Activated CD4-positive, alpha-beta memory T cell treated with anti-CD3 and anti-CD28 coated beads, Interleukin-2, amount 10 ng/mL, durations not matched to agents 7 days and 5 days (primary cell): ENCODE results near the gene PCMT1. TPM values are rescaled to one million over a fixed set of nuclear protein-coding genes. Genes with fewer than 3 reads are reported as not detected.
"Not testable (repeated sequence)": the region's sequence is repeated elsewhere in the genome, so short reads cannot be mapped to it uniquely, and the experiment has no call there.

Source experiments
- CTCF ChIA-PET: fragments of 350-600 bp; sonication (Branson Sonifier 250); formaldehyde crosslinking; loops from one replicate; lab custom pipeline; 2021; ENCODE audit warnings: antibody characterized with exemption, inconsistent platforms; lab: Charles Lee
- POLR2A ChIA-PET: fragments of 350-600 bp; sonication (Branson Sonifier 250); formaldehyde crosslinking; loops from one replicate; lab custom pipeline; 2021; ENCODE audit warnings: antibody characterized with exemption; lab: Charles Lee
- DNase-seq: peaks from one replicate; pipeline ENCODE4 v3.0.0-alpha.2; 2020
- H3K27ac Mint-ChIP-seq: one replicate; pipeline ENCODE4 v1.8.0; 2021; ENCODE audit warnings: mild to moderate bottlenecking, mixed read lengths
- H3K27me3 Mint-ChIP-seq: one replicate; pipeline ENCODE4 v1.8.0; 2021; ENCODE audit warnings: mixed read lengths
- H3K36me3 Mint-ChIP-seq: one replicate; pipeline ENCODE4 v1.8.0; 2021; ENCODE audit warnings: low read depth, mixed read lengths
- H3K4me1 Mint-ChIP-seq: one replicate; pipeline ENCODE4 v1.8.0; 2021; ENCODE audit warnings: mixed read lengths
- H3K4me3 Mint-ChIP-seq: one replicate; pipeline ENCODE4 v1.8.0; 2021; ENCODE audit warnings: mild to moderate bottlenecking, mixed read lengths
- H3K9me3 Mint-ChIP-seq: one replicate; pipeline ENCODE4 v1.8.0; 2021; ENCODE audit warnings: mixed read lengths
- total RNA-seq, 2 experiments: library from RNA; stranded (reverse); gene quantifications; one replicate each; pipeline ENCODE4 v1.2.3, GENCODE V29; 2021

The PCMT1 gene
- total RNA-seq, 2 experiments from 2014 or later = 98.0 to 102 TPM

GRCh38 chr6:149831308-149831820 lies 81.8 kb downstream of the PCMT1 start:
- no peak overlapping the region for H3K27ac Mint-ChIP-seq
- CTCF ChIA-PET = interaction anchor here (1.2 to 2.8 kb wide), 4 partner anchors 10 to 94 kb away, joined by 3 to 10 read pairs (median 8); no protein-coding TSS in a partner anchor
- DNase-seq = no peak

DNA sequence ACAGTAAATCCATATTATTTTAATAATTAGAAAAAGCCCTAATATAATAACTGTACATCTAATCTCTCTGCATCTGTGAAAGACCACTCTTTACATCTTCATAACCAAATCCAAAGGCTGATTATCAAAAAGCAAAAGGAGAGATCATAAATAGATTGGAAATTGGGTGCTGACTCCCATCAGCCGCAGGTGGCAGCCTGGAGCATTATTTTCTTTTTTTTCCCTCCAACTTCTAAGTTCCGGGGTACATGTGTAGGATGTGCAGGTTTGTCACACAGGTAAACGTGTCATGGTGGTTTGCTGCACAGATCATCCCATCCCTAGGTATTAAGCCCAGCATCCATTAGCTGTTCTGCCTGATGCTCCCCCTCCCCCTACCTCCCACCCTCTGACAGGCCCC lies 84.1 kb downstream of the PCMT1 start:
- H3K36me3 Mint-ChIP-seq = no peaks in the 10 kb centered on the region

More at GRCh38 chr6:149831308-149831820, 81.8 kb downstream of the PCMT1 start:
- POLR2A ChIA-PET = interaction anchor here (1.1 kb wide), 1 partner anchor 27 kb away, joined by 3 read pairs; no protein-coding TSS in a partner anchor
- peaks cover 1% of the 10 kb centered on the region for H3K4me1 Mint-ChIP-seq
- no peaks in the 10 kb centered on the region for H3K27me3 Mint-ChIP-seq
- no peaks in the 10 kb centered on the region for H3K9me3 Mint-ChIP-seq
- no peaks in the 10 kb centered on the region for H3K36me3 Mint-ChIP-seq
- H3K4me3 Mint-ChIP-seq = no peak overlapping the region

GRCh38 chr6:149834513-149835481 lies 85.3 kb downstream of the PCMT1 start:
- ChIA-PET CTCF (interaction anchor here (0.6 to 3.1 kb wide), 15 partner anchors 12 to 182 kb away, joined by 3 to 18 read pairs (median 4); partner anchors contain the start of gene PCMT1), POLR2A (no interaction called here)
- no peaks in the 10 kb centered on the region for H3K9me3 Mint-ChIP-seq
- H3K4me3 Mint-ChIP-seq = no peak overlapping the region
- H3K27me3 Mint-ChIP-seq = peaks cover 2% of the 10 kb centered on the region
- no peaks in the 10 kb centered on the region for H3K36me3 Mint-ChIP-seq
- DNase-seq = peak; percentile 75
- H3K4me1 Mint-ChIP-seq = peaks cover 1% of the 10 kb centered on the region
- no peak overlapping the region for H3K27ac Mint-ChIP-seq

More for the DNA sequence above, 84.1 kb downstream of the PCMT1 start:
- H3K9me3 Mint-ChIP-seq = no peaks in the 10 kb centered on the region
- peaks cover 1% of the 10 kb centered on the region for H3K4me1 Mint-ChIP-seq
- no peak overlapping the region for H3K27ac Mint-ChIP-seq
- ChIA-PET POLR2A (no interaction called here), CTCF (interaction anchor here (0.7 to 3.1 kb wide), 6 partner anchors 10 to 91 kb away, joined by 3 to 18 read pairs (median 6); no protein-coding TSS in a partner anchor)
- peaks cover 2% of the 10 kb centered on the region for H3K27me3 Mint-ChIP-seq
- DNase-seq = no peak
- H3K4me3 Mint-ChIP-seq = no peak overlapping the region

DNA sequence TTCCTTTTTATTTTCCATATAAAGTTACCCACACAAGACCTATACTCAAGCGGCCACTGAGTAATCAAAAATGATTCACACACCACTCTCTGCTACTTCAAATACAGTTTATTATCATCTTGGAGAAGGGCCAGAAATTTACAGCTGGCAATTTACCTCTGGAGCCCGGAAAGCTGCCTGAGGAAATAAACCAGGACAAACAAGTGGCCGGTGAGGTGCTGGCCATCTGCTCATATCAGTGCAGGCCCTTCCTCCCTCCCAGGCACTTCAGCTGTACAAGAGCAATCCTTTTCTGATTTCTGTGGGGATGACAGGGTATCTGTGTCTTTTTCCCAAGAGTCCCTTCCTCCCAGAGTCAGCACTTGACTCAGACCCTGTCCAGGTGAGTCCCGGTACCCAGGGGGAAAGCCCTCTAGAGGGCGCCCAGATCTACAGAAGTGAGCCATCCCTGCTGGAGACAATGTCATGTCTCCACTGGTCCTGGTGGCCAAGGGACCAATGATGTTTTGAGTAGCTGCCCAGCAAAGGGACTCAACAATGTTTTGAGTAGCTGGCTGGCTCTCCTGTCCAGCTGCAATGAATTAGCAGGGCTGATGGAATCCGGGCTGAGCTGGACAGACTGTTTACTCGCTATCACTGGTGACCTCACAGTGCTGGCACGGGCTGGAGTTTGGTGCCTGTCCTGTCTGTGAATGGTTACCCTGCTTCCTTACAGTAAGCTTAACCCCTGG lies 91.0 kb downstream of the PCMT1 start:
- Mint-ChIP-seq H3K9me3 (no peaks in the 10 kb centered on the region), H3K4me1 (peaks cover 3% of the 10 kb centered on the region), H3K36me3 (no peaks in the 10 kb centered on the region), H3K27me3 (peaks cover 2% of the 10 kb centered on the region), H3K27ac (no peak overlapping the region), H3K4me3 (no peak overlapping the region)
- peak; percentile 67 for DNase-seq
- ChIA-PET POLR2A (no interaction called here), CTCF (interaction anchor here (0.6 to 2.1 kb wide), 13 partner anchors 8 to 178 kb away, joined by 3 to 9 read pairs (median 4); no protein-coding TSS in a partner anchor)

DNA sequence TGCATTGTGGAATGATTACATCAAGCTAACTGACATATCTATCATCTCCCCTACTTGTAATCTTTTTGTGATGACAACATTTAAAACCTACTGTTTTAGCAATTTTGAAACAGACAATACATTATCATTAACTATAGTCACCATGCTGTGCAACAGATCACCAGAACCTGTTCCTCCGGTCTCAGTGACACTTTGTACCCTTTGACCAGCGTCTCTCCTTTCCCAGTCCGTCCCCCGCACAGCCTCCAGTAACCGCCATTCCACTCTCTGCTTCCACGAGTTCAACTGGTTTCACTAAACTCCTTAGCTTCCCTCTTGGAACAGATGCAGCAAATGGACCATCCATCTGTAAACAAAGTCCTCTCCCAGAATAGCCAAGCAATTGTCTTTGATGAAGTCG lies 92.8 kb downstream of the PCMT1 start:
- peaks cover 11% of the 10 kb centered on the region for H3K4me1 Mint-ChIP-seq
- H3K36me3 Mint-ChIP-seq = no peaks in the 10 kb centered on the region
- H3K27ac Mint-ChIP-seq = no peak overlapping the region
- peaks cover 2% of the 10 kb centered on the region for H3K27me3 Mint-ChIP-seq
- H3K9me3 Mint-ChIP-seq = no peaks in the 10 kb centered on the region
- H3K4me3 Mint-ChIP-seq = no peak overlapping the region
- DNase-seq = no peak
- ChIA-PET POLR2A (interaction anchor here (0.8 kb wide), 1 partner anchor 62 kb away, joined by 3 read pairs; no protein-coding TSS in a partner anchor), CTCF (interaction anchor here (1.0 to 1.5 kb wide), 2 partner anchors 28 to 39 kb away, joined by 3 read pairs; no protein-coding TSS in a partner anchor)

DNA sequence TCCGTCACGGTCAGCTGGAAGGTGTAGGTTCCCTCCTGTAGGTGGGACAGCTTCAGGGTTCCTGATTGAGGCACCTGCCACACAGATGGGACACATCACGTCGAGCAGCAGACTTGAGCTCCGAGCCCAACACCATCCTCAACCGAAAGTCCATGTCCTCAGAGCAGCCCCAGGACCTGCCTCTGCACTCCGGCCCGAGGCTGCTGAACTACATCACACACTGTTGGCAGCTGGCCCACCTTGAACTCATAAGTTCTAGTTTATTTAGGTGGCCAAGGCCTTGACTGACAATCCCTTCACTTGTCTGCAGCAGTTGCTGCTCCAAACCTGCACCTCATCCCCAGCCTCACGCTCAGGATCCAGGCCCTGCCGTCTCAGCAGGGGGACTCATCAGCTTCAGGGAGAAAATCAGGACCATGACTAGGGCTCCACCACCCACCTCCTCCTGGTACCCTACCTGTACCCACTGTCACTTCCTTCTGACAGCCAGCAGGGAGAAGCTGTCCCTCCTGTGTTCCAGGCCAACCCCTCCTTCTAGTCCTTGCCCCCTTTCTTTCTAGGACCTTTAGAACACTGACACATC lies 93.6 kb downstream of the PCMT1 start:
- ChIA-PET CTCF (interaction anchor here (0.9 to 1.5 kb wide), 2 partner anchors 29 to 82 kb away, joined by 3 read pairs; no protein-coding TSS in a partner anchor), POLR2A (no interaction called here)
- no peak for DNase-seq
- Mint-ChIP-seq H3K4me1 (peaks cover 18% of the 10 kb centered on the region), H3K9me3 (no peaks in the 10 kb centered on the region), H3K27ac (no peak overlapping the region), H3K4me3 (no peak overlapping the region), H3K27me3 (peaks cover 2% of the 10 kb centered on the region), H3K36me3 (no peaks in the 10 kb centered on the region)

- H3K36me3 Mint-ChIP-seq, H3K27ac Mint-ChIP-seq: not testable (repeated sequence)
Observed at GRCh38 chr6:149844036-149844435, 94.5 kb downstream of the PCMT1 start.

DNA sequence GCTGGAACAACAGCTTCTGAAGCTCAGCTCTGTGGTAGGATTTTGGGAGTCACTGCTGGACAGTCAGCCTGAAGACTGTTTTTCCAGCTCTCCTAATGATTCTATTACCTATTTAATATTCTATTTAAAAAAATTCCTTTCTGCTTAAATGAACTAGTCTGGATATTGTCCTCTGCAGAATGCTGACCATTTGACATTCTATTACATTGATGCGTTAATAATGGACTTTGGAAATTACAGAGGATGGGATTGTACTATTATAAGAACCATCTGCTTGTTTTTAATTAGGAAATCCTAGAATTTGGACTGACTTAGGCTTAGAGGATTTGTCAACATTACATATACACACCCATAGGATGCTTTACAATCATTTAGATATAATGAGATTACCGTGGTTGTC lies 94.9 kb downstream of the PCMT1 start:
- Mint-ChIP-seq H3K4me1 (peaks cover 23% of the 10 kb centered on the region), H3K9me3 (no peaks in the 10 kb centered on the region), H3K27me3 (peaks cover 4% of the 10 kb centered on the region), H3K4me3 (no peak overlapping the region), H3K27ac (no peak overlapping the region), H3K36me3 (no peaks in the 10 kb centered on the region)
- DNase-seq = no peak
- ChIA-PET POLR2A (no interaction called here), CTCF (interaction anchor here (0.9 kb wide), 1 partner anchor 81 kb away, joined by 3 read pairs; no protein-coding TSS in a partner anchor)

More at GRCh38 chr6:149844036-149844435, 94.5 kb downstream of the PCMT1 start:
- CTCF ChIA-PET = interaction anchor here (0.9 kb wide), 1 partner anchor 81 kb away, joined by 3 read pairs; no protein-coding TSS in a partner anchor
- H3K4me3 Mint-ChIP-seq, H3K9me3 Mint-ChIP-seq, H3K27me3 Mint-ChIP-seq, DNase-seq, POLR2A ChIA-PET: not testable (repeated sequence)
- peaks cover 23% of the 10 kb centered on the region for H3K4me1 Mint-ChIP-seq

DNA sequence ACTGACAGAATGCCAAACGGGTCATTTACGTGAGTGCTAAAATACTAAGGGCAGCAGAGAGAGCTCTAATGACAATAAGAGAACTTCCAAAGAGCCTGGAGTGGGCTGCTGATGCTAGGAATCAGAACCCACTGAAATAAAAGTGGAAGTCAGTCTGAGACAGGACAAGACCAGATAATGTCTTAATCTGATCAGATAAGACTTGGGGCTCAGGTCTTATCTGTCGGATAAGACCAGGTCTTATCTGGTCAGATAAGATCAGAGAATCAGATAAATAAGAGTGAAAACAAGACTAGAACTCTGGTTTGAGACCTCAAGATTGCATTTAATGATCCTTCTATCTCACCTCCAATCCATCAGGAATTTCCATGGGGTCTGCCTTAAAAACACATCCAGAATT lies 96.0 kb downstream of the PCMT1 start:
- ChIA-PET CTCF (interaction anchor here (1.2 kb wide), 1 partner anchor 171 kb away, joined by 4 read pairs; no protein-coding TSS in a partner anchor), POLR2A (interaction anchor here (1.2 kb wide), 1 partner anchor 11 kb away, joined by 3 read pairs; no protein-coding TSS in a partner anchor)
- Mint-ChIP-seq H3K9me3 (no peaks in the 10 kb centered on the region), H3K4me1 (peaks cover 23% of the 10 kb centered on the region), H3K36me3 (no peaks in the 10 kb centered on the region), H3K4me3 (no peak overlapping the region), H3K27ac (no peak overlapping the region), H3K27me3 (peaks cover 7% of the 10 kb centered on the region)
- DNase-seq = no peak

DNA sequence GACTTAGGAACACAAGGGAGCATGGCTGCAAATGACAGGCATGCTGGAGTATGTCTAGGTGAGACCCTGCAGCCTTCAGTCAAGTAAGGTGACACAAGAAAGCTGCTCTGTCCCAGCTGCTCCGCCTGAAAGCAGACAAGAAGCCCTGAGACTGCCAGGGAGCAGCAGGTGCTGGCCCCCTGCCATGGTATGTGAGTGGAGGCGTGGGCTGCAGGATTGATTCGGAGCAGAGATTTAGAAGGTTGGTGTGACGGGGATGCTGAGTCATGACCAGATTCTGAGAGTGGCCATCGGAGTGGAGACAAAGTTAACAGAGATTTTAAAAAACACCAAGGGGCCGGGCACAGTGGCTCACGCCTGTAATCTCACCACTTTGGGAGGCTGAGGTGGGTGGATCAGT lies 96.8 kb downstream of the PCMT1 start:
- POLR2A ChIA-PET = interaction anchor here (1.2 kb wide), 1 partner anchor 10 kb away, joined by 3 read pairs; no protein-coding TSS in a partner anchor
- Mint-ChIP-seq H3K27me3 (peaks cover 12% of the 10 kb centered on the region), H3K9me3 (no peaks in the 10 kb centered on the region), H3K36me3 (peaks cover 4% of the 10 kb centered on the region), H3K4me1 (peaks cover 27% of the 10 kb centered on the region), H3K4me3 (no peak overlapping the region), H3K27ac (no peak overlapping the region)
- CTCF ChIA-PET = interaction anchor here (1.2 to 2.0 kb wide), 2 partner anchors 10 to 12 kb away, joined by 3 to 8 read pairs; no protein-coding TSS in a partner anchor
- no peak for DNase-seq

GRCh38 chr6:149847939-149848267 lies 98.4 kb downstream of the PCMT1 start:
- H3K4me1 Mint-ChIP-seq = peaks cover 43% of the 10 kb centered on the region
- no peak for DNase-seq
- no peaks in the 10 kb centered on the region for H3K9me3 Mint-ChIP-seq
- H3K36me3 Mint-ChIP-seq = peaks cover 4% of the 10 kb centered on the region
- peaks cover 12% of the 10 kb centered on the region for H3K27me3 Mint-ChIP-seq
- H3K4me3 Mint-ChIP-seq = no peak overlapping the region
- ChIA-PET CTCF (interaction anchor here (2.0 kb wide), 1 partner anchor 13 kb away, joined by 8 read pairs; no protein-coding TSS in a partner anchor), POLR2A (no interaction called here)
- no peak overlapping the region for H3K27ac Mint-ChIP-seq

DNA sequence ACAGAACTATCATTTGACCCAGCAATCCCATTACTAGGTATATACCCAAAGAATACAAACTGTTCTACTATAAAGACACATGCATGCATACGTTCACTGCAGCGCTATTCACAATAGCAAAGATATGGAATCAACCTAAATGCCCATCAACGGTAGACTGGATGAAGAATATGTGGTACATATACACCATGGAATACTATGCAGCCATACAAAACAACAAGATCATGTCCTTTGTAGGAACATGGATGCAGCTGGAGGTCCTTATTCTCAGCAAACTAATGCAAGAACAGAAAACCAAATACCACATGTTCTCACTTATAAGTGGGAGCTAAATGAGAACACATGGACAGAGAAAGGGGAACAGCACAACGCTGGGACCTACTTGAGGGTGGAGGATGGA lies 98.8 kb downstream of the PCMT1 start:
- H3K9me3 Mint-ChIP-seq, POLR2A ChIA-PET, H3K36me3 Mint-ChIP-seq, CTCF ChIA-PET, H3K27ac Mint-ChIP-seq, H3K4me3 Mint-ChIP-seq, DNase-seq: not testable (repeated sequence)
- H3K27me3 Mint-ChIP-seq = peaks cover 12% of the 10 kb centered on the region
- H3K4me1 Mint-ChIP-seq = peaks cover 46% of the 10 kb centered on the region
